Peyer's patch (tissue), 4 donors: ENCODE results near the gene ECE2.

ENCODE experiments used
- CTCF ChIP-seq, 6 experiments: fragments of 450-650 bp in 4 of 6; fragments of 200-600 bp in 2 of 6; sonication (generic) in 1 of 6; IDR thresholded peaks; one replicate each; pipeline ENCODE4 v1.5.1; 2017 to 2019; ENCODE audit warnings: antibody characterized with exemption in 6 of 6, mild to moderate bottlenecking in 3 of 6, moderate library complexity in 1 of 6
- POLR2A ChIP-seq, 2 donors: fragments of 450-650 bp; IDR thresholded peaks; one replicate each; pipeline ENCODE4 v1.5.1; 2017; ENCODE audit warnings: antibody characterized with exemption in 2 of 2, mild to moderate bottlenecking in 2 of 2, moderate library complexity in 2 of 2

- TF ChIP-seq CTCF (IDR thresholded peaks at IDR 0.05): no peak
- TF ChIP-seq POLR2A (IDR thresholded peaks at IDR 0.05): no peak
Observed at GRCh38 chr3:184255291-184256039, 20.4 kb upstream of the ECE2 start.
